ENCODE results near the gene CALML5.

The CALML5 gene

GRCh38 chr10:5498791-5499492 lies 428 bp downstream of the CALML5 start:
- no peak for DNase-seq

- DNase-seq, result no peak
Observed at GRCh38 chr10:5497948-5498730, 1.2 kb downstream of the CALML5 start.

GRCh38 chr10:5497289-5497688 lies 2.1 kb downstream of the CALML5 start:
- DNase-seq, result no peak

GRCh38 chr10:5496261-5497250 lies 2.8 kb downstream of the CALML5 start:
- no peak for DNase-seq

GRCh38 chr10:5494611-5495010 lies 4.8 kb downstream of the CALML5 start:
- DNase-seq, result no peak

GRCh38 chr10:5493691-5494090 lies 5.7 kb downstream of the CALML5 start:
- no peak for DNase-seq

GRCh38 chr10:5492929-5493576 lies 6.3 kb downstream of the CALML5 start:
- DNase-seq, result no peak

- DNase-seq, result no peak
Observed at GRCh38 chr10:5492322-5492855, 7.0 kb downstream of the CALML5 start.

- DNase-seq, result no peak
Observed at GRCh38 chr10:5491477-5491876, 7.9 kb downstream of the CALML5 start.

GRCh38 chr10:5490698-5491464 lies 8.5 kb downstream of the CALML5 start:
- DNase-seq, result no peak

- DNase-seq, result no peak
Observed at GRCh38 chr10:5490032-5490431, 9.3 kb downstream of the CALML5 start.

GRCh38 chr10:5488272-5489161 lies 10.9 kb downstream of the CALML5 start:
- no peak for DNase-seq

GRCh38 chr10:5486853-5487235 lies 12.5 kb downstream of the CALML5 start:
- DNase-seq, result no peak

- no peak for DNase-seq
Observed at GRCh38 chr10:5485948-5486852, 13.2 kb downstream of the CALML5 start.

- no peak for DNase-seq
Observed at GRCh38 chr10:5485290-5485689, 14.1 kb downstream of the CALML5 start.

- no peak for DNase-seq
Observed at GRCh38 chr10:5484205-5484604, 15.2 kb downstream of the CALML5 start.

GRCh38 chr10:5482016-5482415 lies 17.4 kb downstream of the CALML5 start:
- no peak for DNase-seq

GRCh38 chr10:5481121-5481520 lies 18.2 kb downstream of the CALML5 start:
- DNase-seq, result no peak

- no peak for DNase-seq
Observed at GRCh38 chr10:5480162-5480941, 19.0 kb downstream of the CALML5 start.

Data from NCI-H1436 (cell line).